OCI-LY1 (cell line): ENCODE data around the gene SSBP3.

ENCODE experiments used
- CTCF ChIP-seq: fragments of 200-600 bp; sonication (generic), shearing (Covaris generic); IDR thresholded peaks from 2 replicates; pipeline ENCODE4 v1.5.1; 2017; ENCODE audit warnings: mild to moderate bottlenecking, antibody characterized with exemption, low read length, moderate library complexity, mixed read lengths
- EZH2 ChIP-seq: fragments of 200-600 bp; sonication (generic), shearing (Covaris generic); IDR thresholded peaks from 2 replicates; pipeline ENCODE4 v1.8.0; 2017; ENCODE audit warnings: borderline replicate concordance, mixed run types, mild to moderate bottlenecking, antibody characterized with exemption, low read length, moderate library complexity, mixed read lengths

DNA sequence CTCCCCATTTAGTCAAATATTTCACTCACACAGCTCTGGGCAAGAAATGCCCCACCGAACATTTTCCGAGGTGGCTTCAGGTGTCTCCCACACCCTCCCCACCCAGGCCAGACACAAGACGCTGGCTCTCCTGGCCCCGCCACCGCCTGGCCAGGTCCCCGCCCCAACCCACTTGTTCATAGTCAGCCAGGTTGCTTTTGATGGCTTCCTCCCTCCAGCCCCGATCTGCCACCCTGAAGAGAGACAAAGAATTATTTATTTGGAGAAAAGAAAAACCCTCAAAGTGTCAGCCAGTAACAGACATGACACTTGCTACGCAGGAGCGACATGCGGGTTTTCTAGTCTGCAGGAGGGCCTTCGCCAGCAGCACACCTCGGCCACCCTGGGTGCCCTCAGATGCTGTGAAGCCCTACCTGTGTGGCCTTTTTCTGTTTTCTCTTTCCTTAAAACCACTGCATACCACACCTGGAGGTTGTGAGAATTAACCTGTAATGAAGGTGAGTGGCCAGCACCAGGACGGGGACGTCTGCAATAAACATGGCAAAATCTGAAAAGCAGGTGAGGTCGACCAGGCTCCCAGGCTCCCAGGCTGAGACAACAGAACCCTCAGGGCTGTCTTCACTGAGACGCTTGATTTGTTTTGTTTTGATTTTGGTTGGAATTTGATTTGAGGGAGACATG is 27.2 kb downstream of the SSBP3 start:
- no peak for TF ChIP-seq CTCF
- no peak for TF ChIP-seq EZH2
